GM12891 (cell line): Measurements from ENCODE around the gene IKZF1.
A peak's percentile ranks its signal among the peaks of the same experiment; 100 is the strongest.

Experiments used
- POLR2A ChIP-seq: IDR thresholded peaks from 2 replicates; pipeline ENCODE4 v1.6.1; 2011; ENCODE audit warnings: low read depth, low read length, control low read depth
- SPI1 ChIP-seq: IDR thresholded peaks from 2 replicates; pipeline ENCODE4 v1.6.1; 2011; ENCODE audit warnings: low read depth, low read length, control low read depth
- TAF1 ChIP-seq: IDR thresholded peaks from 2 replicates; pipeline ENCODE4 v1.6.1; 2011; ENCODE audit warnings: low read depth, low read length, control low read depth

GRCh38 chr7:50264908-50265307 lies 39.6 kb upstream of the IKZF1 start:
- TF ChIP-seq POLR2A = no peak
- TF ChIP-seq TAF1 = no peak
- TF ChIP-seq SPI1 = 0 out of 2 replicates have a peak, but pooled peaks have one; percentile 22
